ENCODE results near the gene NFASC.

DNA sequence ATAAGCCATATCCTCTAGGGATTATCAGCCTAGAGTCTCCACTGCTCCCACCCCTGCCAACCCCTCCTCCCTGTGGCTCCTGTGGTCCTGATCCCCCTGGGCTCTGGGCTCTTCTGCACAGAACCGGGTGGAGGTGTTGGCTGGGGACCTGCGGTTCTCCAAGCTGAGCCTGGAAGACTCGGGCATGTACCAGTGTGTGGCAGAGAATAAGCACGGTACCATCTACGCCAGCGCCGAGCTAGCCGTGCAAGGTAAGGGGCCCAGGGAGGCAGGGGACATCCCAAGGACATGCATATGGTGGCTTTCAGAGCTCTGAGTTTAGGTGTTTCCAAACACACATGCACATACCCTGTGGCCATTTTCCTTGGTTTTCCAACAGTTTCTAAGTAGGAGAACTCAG lies 191.7 kb downstream of the NFASC start:
- TF ChIP-seq EZH2 (IDR thresholded peaks at IDR 0.05) (no peak), POLR2AphosphoS5 (IDR thresholded peaks at IDR 0.05; ENCODE audit: borderline replicate concordance, low read depth, low read length) (no peak)
